ENCODE data around the gene RAD50. TPM values are rescaled to one million over a fixed set of nuclear protein-coding genes. Genes with fewer than 3 reads are reported as not detected.

Gene RAD50
- total RNA-seq (2022; extraction: Qiagen RNA extraction; ENCODE audit: low read depth), result 27.8 to 38.1 TPM (median 32.6 TPM) in 5 replicates

DNA sequence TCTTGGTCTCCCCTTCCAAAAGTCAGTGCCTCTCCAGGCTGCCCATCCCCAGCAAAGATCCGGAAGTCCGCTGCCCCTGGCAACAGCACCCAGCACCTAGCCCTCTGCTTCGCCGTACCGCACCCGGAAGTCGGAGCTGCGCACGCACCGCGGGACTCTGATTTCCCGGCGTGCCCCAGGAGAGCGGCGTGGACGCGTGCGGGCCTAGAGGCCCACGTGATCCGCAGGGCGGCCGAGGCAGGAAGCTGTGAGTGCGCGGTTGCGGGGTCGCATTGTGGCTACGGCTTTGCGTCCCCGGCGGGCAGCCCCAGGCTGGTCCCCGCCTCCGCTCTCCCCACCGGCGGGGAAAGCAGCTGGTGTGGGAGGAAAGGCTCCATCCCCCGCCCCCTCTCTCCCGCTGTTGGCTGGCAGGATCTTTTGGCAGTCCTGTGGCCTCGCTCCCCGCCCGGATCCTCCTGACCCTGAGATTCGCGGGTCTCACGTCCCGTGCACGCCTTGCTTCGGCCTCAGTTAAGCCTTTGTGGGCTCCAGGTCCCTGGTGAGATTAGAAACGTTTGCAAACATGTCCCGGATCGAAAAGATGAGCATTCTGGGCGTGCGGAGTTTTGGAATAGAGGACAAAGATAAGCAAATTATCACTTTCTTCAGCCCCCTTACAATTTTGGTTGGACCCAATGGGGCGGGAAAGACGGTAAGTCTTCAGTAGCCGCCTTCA is at the start of gene RAD50:
TSS of gene RAD50 (plus strand) at position 215 of the 715 bp plus-strand sequence. CDS start at position 563, 348 bp downstream.

GRCh38 chr5:132543472-132544201 is 13.1 kb upstream of the RAD50 start, which contains the start of gene IL5:
Gene IL5, minus strand, starts transcription at chr5:132543522. Its CDS starts 44 bp downstream, at chr5:132543478.

GRCh38 chr5:132657676-132658380 is 101.1 kb downstream of the RAD50 start, which contains the start of gene IL13:
Gene IL13, plus strand, starts transcription at chr5:132658173. Its CDS starts 14 bp downstream, at chr5:132658187.

GRCh38 chr5:132673939-132674630 is 117.3 kb downstream of the RAD50 start, which contains the start of gene IL4:
Gene IL4, plus strand, starts transcription at chr5:132673989. Its CDS starts 62 bp downstream, at chr5:132674051.

Other genes starting within 250 kb of the RAD50 start
- gene SLC22A5, start 187.3 kb upstream of the RAD50 start, total RNA-seq (2022; extraction: Qiagen RNA extraction; ENCODE audit: low read depth), result 14.8 to 18.7 TPM (median 16.1 TPM) in 5 replicates
- 31.5 to 39.9 TPM (median 34.6 TPM) in 5 replicates for gene IRF1, start 66.2 kb upstream of the RAD50 start, total RNA-seq (2022; extraction: Qiagen RNA extraction; ENCODE audit: low read depth)
- gene IL5, start 13.5 kb upstream of the RAD50 start, total RNA-seq (2022; extraction: Qiagen RNA extraction; ENCODE audit: low read depth), result not detected in 5 replicates
- 0.06 to 0.11 TPM in 2 of 5 replicates, not detected in the others for gene IL13, start 101.2 kb downstream of the RAD50 start, total RNA-seq (2022; extraction: Qiagen RNA extraction; ENCODE audit: low read depth)
- not detected in 5 replicates for gene IL4, start 117.0 kb downstream of the RAD50 start, total RNA-seq (2022; extraction: Qiagen RNA extraction; ENCODE audit: low read depth)
- 8.2 to 12.7 TPM (median 10.9 TPM) in 5 replicates for gene KIF3A, start 180.6 kb downstream of the RAD50 start, total RNA-seq (2022; extraction: Qiagen RNA extraction; ENCODE audit: low read depth)
- 0.06 to 0.56 TPM (median 0.15 TPM) in 4 of 5 replicates, not detected in the other for gene CCNI2, start 190.4 kb downstream of the RAD50 start, total RNA-seq (2022; extraction: Qiagen RNA extraction; ENCODE audit: low read depth)
- 16.5 to 23.2 TPM (median 19.2 TPM) in 5 replicates for gene SEPTIN8, start 220.3 kb downstream of the RAD50 start, total RNA-seq (2022; extraction: Qiagen RNA extraction; ENCODE audit: low read depth)